Esophagus muscularis mucosa (tissue), 4 donors: ENCODE data around the gene COL11A1. TPM values are rescaled to one million over a fixed set of nuclear protein-coding genes. Genes with fewer than 3 reads are reported as not detected.

Source experiments
- DNase-seq: peaks from one replicate; pipeline ENCODE4 v3.0.0-alpha.2; 2017; ENCODE audit errors: extremely low spot score
- H3K27ac ChIP-seq, 4 donors: fragments of 200-600 bp; sonication (generic); replicated peaks in 1 of 4; 1 replicate in 3 of 4; 2 replicates in 1 of 4; pipeline ENCODE4 v1.5.1; 2016 to 2019; ENCODE audit warnings: mild to moderate bottlenecking in 1 of 4
- H3K27me3 ChIP-seq, 4 donors: fragments of 200-600 bp; sonication (generic); one replicate each; pipeline versions ENCODE4 v1.5.1 to v1.6.0; 2016 to 2019
- H3K36me3 ChIP-seq, 4 donors: fragments of 200-600 bp; sonication (generic); one replicate each; pipeline ENCODE4 v1.5.1; 2016 to 2019
- H3K4me1 ChIP-seq, 4 donors: fragments of 200-600 bp; sonication (generic); one replicate each; pipeline ENCODE4 v1.5.1; 2016 to 2019
- H3K4me3 ChIP-seq, 4 donors: fragments of 200-600 bp; sonication (generic); 1 replicate in 2 of 4; 2 replicates in 2 of 4; pipeline ENCODE4 v1.5.1; 2016 to 2019; ENCODE audit warnings: mild to moderate bottlenecking in 4 of 4, moderate library complexity in 1 of 4
- H3K9me3 ChIP-seq, 4 donors: fragments of 200-600 bp; sonication (generic); 1 replicate in 3 of 4; 2 replicates in 1 of 4; pipeline ENCODE4 v1.5.1; 2016 to 2019
- CTCF ChIP-seq, 3 experiments: fragments of 200-600 bp in 2 of 3; fragments of 450-650 bp in 1 of 3; sonication (generic) in 2 of 3; IDR thresholded peaks; one replicate each; pipeline ENCODE4 v1.5.1; 2017 to 2019; ENCODE audit warnings: antibody characterized with exemption in 3 of 3, mild to moderate bottlenecking in 2 of 3, moderate library complexity in 1 of 3
- EP300 ChIP-seq: sonication (generic); formaldehyde crosslinking; IDR thresholded peaks from one replicate; pipeline ENCODE4 v1.6.1; 2017; ENCODE audit warnings: antibody characterized with exemption
- POLR2A ChIP-seq: fragments of 450-650 bp; IDR thresholded peaks from one replicate; pipeline ENCODE4 v1.6.1; 2017; ENCODE audit warnings: antibody characterized with exemption, moderate library complexity, mild to moderate bottlenecking, low read depth
- POLR2AphosphoS5 ChIP-seq, 2 donors: sonication (generic); formaldehyde crosslinking; IDR thresholded peaks; one replicate each; pipeline ENCODE4 v1.6.1; 2017; ENCODE audit warnings: antibody characterized with exemption in 2 of 2
- WGBS: methylation state at CpG from one replicate; pipeline ENCODE4 v1.1.5; 2018; 5-methylcytosine and 5-hydroxymethylcytosine counted together
- intact Hi-C: fragments of 100-400 bp; cut with DNase I; formaldehyde crosslinking; loops from one replicate; pipeline ENCODE4 v1.15.1; 2023
- total RNA-seq, 4 donors: library from RNA; depleted of rRNA; stranded (reverse); fragments of >200 nt; gene quantifications; one replicate each; pipeline versions ENCODE4 v1.1.0 to v1.2.1, GENCODE V29; 2016

Gene COL11A1
- total RNA-seq, 4 donors from 2014 or later: 0.06 to 0.17 (median 0.11) TPM; not detected in 1

GRCh38 chr1:102853701-102854187 is 254.6 kb downstream of the COL11A1 start:
- Histone ChIP-seq H3K9me3 (peaks cover 0 to 12% (median 3%) of the 10 kb centered on the region in 4 donors), H3K27ac (no peak overlapping the region), H3K4me3 (no peak overlapping the region), H3K36me3 (no peaks in the 10 kb centered on the region), H3K27me3 (no peaks in the 10 kb centered on the region), H3K4me1 (no peaks in the 10 kb centered on the region)
- 93% methylated on average over 12 of the region's 50 CpGs for WGBS
- TF ChIP-seq POLR2A: no peak
- TF ChIP-seq CTCF (IDR thresholded peaks at IDR 0.05): no peak
- no peak for TF ChIP-seq POLR2AphosphoS5 (IDR thresholded peaks at IDR 0.05)
- TF ChIP-seq EP300: no peak
- no peak for DNase-seq
- intact Hi-C loops: no loop called here

GRCh38 chr1:102853136-102853535 is 255.2 kb downstream of the COL11A1 start:
- no peaks in the 10 kb centered on the region for H3K4me1 ChIP-seq
- H3K4me3 ChIP-seq: no peak overlapping the region
- H3K36me3 ChIP-seq: no peaks in the 10 kb centered on the region
- TF ChIP-seq EP300 (no peak), POLR2A (no peak), POLR2AphosphoS5 (IDR thresholded peaks at IDR 0.05) (no peak), CTCF (IDR thresholded peaks at IDR 0.05) (no peak)
- intact Hi-C loops: no loop called here
- no peaks in the 10 kb centered on the region for H3K27me3 ChIP-seq
- peaks cover 0 to 12% (median 3%) of the 10 kb centered on the region in 4 donors for H3K9me3 ChIP-seq
- H3K27ac ChIP-seq: no peak overlapping the region
- DNase-seq: no peak

GRCh38 chr1:102852613-102853012 is 255.7 kb downstream of the COL11A1 start:
- 60% methylated on average over 2 of the region's 2 CpGs for WGBS

GRCh38 chr1:102851616-102852015 is 256.7 kb downstream of the COL11A1 start:
- TF ChIP-seq POLR2A: no peak
- no peak for TF ChIP-seq CTCF (IDR thresholded peaks at IDR 0.05)
- no peak for TF ChIP-seq EP300
- no peak for TF ChIP-seq POLR2AphosphoS5 (IDR thresholded peaks at IDR 0.05)
- no peak overlapping the region for H3K4me3 ChIP-seq
- peaks cover 0 to 12% (median 3%) of the 10 kb centered on the region in 4 donors for H3K9me3 ChIP-seq
- DNase-seq: no peak
- no peaks in the 10 kb centered on the region for H3K4me1 ChIP-seq
- no peaks in the 10 kb centered on the region for H3K27me3 ChIP-seq
- H3K36me3 ChIP-seq: no peaks in the 10 kb centered on the region
- no peak overlapping the region for H3K27ac ChIP-seq
- intact Hi-C loops: no loop called here
- 94% methylated on average over 3 of the region's 3 CpGs for WGBS

More at GRCh38 chr1:102852613-102853012, 255.7 kb downstream of the COL11A1 start:
- Histone ChIP-seq H3K9me3 (peaks cover 0 to 12% (median 3%) of the 10 kb centered on the region in 4 donors), H3K36me3 (no peaks in the 10 kb centered on the region), H3K4me3 (no peak overlapping the region), H3K27ac (no peak overlapping the region), H3K27me3 (no peaks in the 10 kb centered on the region), H3K4me1 (no peaks in the 10 kb centered on the region)
- TF ChIP-seq POLR2AphosphoS5 (IDR thresholded peaks at IDR 0.05) (no peak), POLR2A (no peak), EP300 (no peak), CTCF (IDR thresholded peaks at IDR 0.05) (no peak)
- intact Hi-C loops: no loop called here
- no peak for DNase-seq

- intact Hi-C loops: no loop called here
- Histone ChIP-seq H3K9me3 (peaks cover 0 to 6% (median 0%) of the 10 kb centered on the region in 4 donors), H3K27me3 (no peaks in the 10 kb centered on the region), H3K4me3 (no peak overlapping the region), H3K36me3 (no peaks in the 10 kb centered on the region), H3K27ac (no peak overlapping the region), H3K4me1 (no peaks in the 10 kb centered on the region)
- TF ChIP-seq POLR2A: no peak
- TF ChIP-seq EP300: no peak
- TF ChIP-seq POLR2AphosphoS5 (IDR thresholded peaks at IDR 0.05): no peak
- no peak for TF ChIP-seq CTCF (IDR thresholded peaks at IDR 0.05)
- 47% methylated on average over 3 of the region's 3 CpGs for WGBS
- DNase-seq: no peak
Measured at GRCh38 chr1:102842606-102843005, 265.7 kb downstream of the COL11A1 start.
